Activated CD8-positive, alpha-beta memory T cell treated with anti-CD3 and anti-CD28 coated beads, Interleukin-2, amount 50 U/mL, for 1 hour (primary cell): ENCODE data around the gene PPP1R7.
A peak's percentile ranks its signal among the peaks of the same experiment; 100 is the strongest.
"Not testable (repeated sequence)": the region's sequence is repeated elsewhere in the genome, so short reads cannot be mapped to it uniquely, and the experiment has no call there.

Experiments used
- DNase-seq: peaks from one replicate; pipeline ENCODE4 v3.0.0-alpha.2; 2020; ENCODE audit errors: extremely low read depth

Gene PPP1R7

GRCh38 chr2:241149925-241150659, at the start of gene PPP1R7:
TSS of gene PPP1R7 (plus strand) at chr2:241150467. CDS start at chr2:241150496, 29 bp downstream.
- peak; percentile 88 for DNase-seq

- DNase-seq = peak; percentile 68
These were observed 47.9 kb upstream of the PPP1R7 start, which contains the start of gene MTERF4 for GRCh38 chr2:241102239-241102803. TSS of gene MTERF4 (minus strand) at chr2:241102287. CDS start at chr2:241102273, 14 bp downstream.

- no peak for DNase-seq
These were observed 47.1 kb upstream of the PPP1R7 start for GRCh38 chr2:241103176-241103595.

GRCh38 chr2:241104611-241105010, 45.7 kb upstream of the PPP1R7 start:
- not testable (repeated sequence) for DNase-seq

GRCh38 chr2:241105641-241106040, 44.6 kb upstream of the PPP1R7 start:
- no peak for DNase-seq

- DNase-seq = no peak
These were observed 43.1 kb upstream of the PPP1R7 start for GRCh38 chr2:241107031-241107783.

GRCh38 chr2:241108271-241109209, 41.7 kb upstream of the PPP1R7 start:
- DNase-seq = no peak

- no peak for DNase-seq
These were observed 40.8 kb upstream of the PPP1R7 start for GRCh38 chr2:241109210-241110088.

- DNase-seq = no peak
These were observed 40.1 kb upstream of the PPP1R7 start for GRCh38 chr2:241110089-241110606.

- DNase-seq = no peak
These were observed 39.4 kb upstream of the PPP1R7 start for GRCh38 chr2:241110607-241111439.

GRCh38 chr2:241111440-241111805, 38.8 kb upstream of the PPP1R7 start:
- no peak for DNase-seq

- DNase-seq = no peak
These were observed 38.2 kb upstream of the PPP1R7 start for GRCh38 chr2:241112046-241112445.

- peak; percentile 60 for DNase-seq
These were observed 37.7 kb upstream of the PPP1R7 start for GRCh38 chr2:241112592-241112991.

- DNase-seq = no peak
These were observed 35.4 kb upstream of the PPP1R7 start for GRCh38 chr2:241114836-241115235.

- no peak for DNase-seq
These were observed 34.9 kb upstream of the PPP1R7 start for GRCh38 chr2:241115361-241115760.

GRCh38 chr2:241116606-241117560, 33.4 kb upstream of the PPP1R7 start:
- no peak for DNase-seq

GRCh38 chr2:241118737-241119505, 31.3 kb upstream of the PPP1R7 start:
- DNase-seq = no peak
